H1 (cell line): Measurements from ENCODE around the gene PDE2A. TPM values are rescaled to one million over a fixed set of nuclear protein-coding genes. Genes with fewer than 3 reads are reported as not detected.

Source experiments
- ATF2 ChIP-seq: IDR thresholded peaks from 2 replicates; pipeline ENCODE4 v1.6.1; 2012; ENCODE audit warnings: low read length, inconsistent platforms
- BACH1 ChIP-seq: IDR thresholded peaks from 2 replicates; pipeline ENCODE4 v1.6.1; 2012; ENCODE audit warnings: low read length, improper control_type of control experiment
- CEBPB ChIP-seq: IDR thresholded peaks from 2 replicates; pipeline ENCODE4 v1.6.1; 2012; ENCODE audit warnings: low read depth, low read length
- CHD2 ChIP-seq: IDR thresholded peaks from 2 replicates; pipeline ENCODE4 v1.6.1; 2012; ENCODE audit warnings: low read length, improper control_type of control experiment
- CTCF ChIP-seq, 3 experiments: IDR thresholded peaks; 1 replicate in 2 of 3; 2 replicates in 1 of 3; pipeline versions ENCODE4 v1.5.1 to v1.6.1; 2011; ENCODE audit warnings: low read length in 3 of 3, mild to moderate bottlenecking in 3 of 3, inconsistent platforms in 2 of 3, low read depth in 1 of 3, moderate library complexity in 1 of 3; ENCODE audit not compliant: insufficient read depth in 1 of 3; ENCODE audit errors: control extremely low read depth in 1 of 3
- EGR1 ChIP-seq: IDR thresholded peaks from 2 replicates; pipeline ENCODE4 v1.6.1; 2011; ENCODE audit warnings: low read depth, low read length, borderline replicate concordance
- RAD21 ChIP-seq, 2 experiments: IDR thresholded peaks in 1 of 2; conservative IDR thresholded peaks in 1 of 2; 2 replicates each; pipeline ENCODE4 v1.6.1; 2011; ENCODE audit warnings: low read depth in 2 of 2, low read length in 2 of 2, improper control_type of control experiment in 1 of 2, inconsistent platforms in 1 of 2, mild to moderate bottlenecking in 1 of 2, moderate library complexity in 1 of 2
- RFX5 ChIP-seq: IDR thresholded peaks from 2 replicates; pipeline ENCODE4 v1.6.1; 2011; ENCODE audit warnings: low read depth, low read length, improper control_type of control experiment, borderline replicate concordance
- SIRT6 ChIP-seq: IDR thresholded peaks from one replicate; pipeline ENCODE4 v1.7.1; 2012; ENCODE audit warnings: low read length, inconsistent platforms
- SP4 ChIP-seq: IDR thresholded peaks from 2 replicates; pipeline ENCODE4 v1.6.1; 2012; ENCODE audit warnings: low read length, inconsistent platforms
- TAF1 ChIP-seq: IDR thresholded peaks from 2 replicates; pipeline ENCODE4 v1.6.1; 2011; ENCODE audit warnings: mild to moderate bottlenecking, low read depth, low read length
- USF2 ChIP-seq: IDR thresholded peaks from 2 replicates; pipeline ENCODE4 v1.6.1; 2011; ENCODE audit warnings: low read length, improper control_type of control experiment
- YY1 ChIP-seq: IDR thresholded peaks from 2 replicates; pipeline ENCODE4 v1.6.1; 2011; ENCODE audit warnings: low read depth, mild to moderate bottlenecking, low read length
- polyA plus RNA-seq, 7 experiments: library from polyadenylated mRNA; depleted of rRNA in 3 of 7; stranded (reverse) in 5 of 7; unstranded in 2 of 7; fragments of >200 nt in 5 of 7; fragments of 200-250 nt in 2 of 7; gene quantifications; 1 replicate in 5 of 7; 2 replicates in 1 of 7; 4 replicates in 1 of 7; pipeline versions ENCODE4 v1.2.1 to v1.2.3, GENCODE V29; 2011 to 2013; ENCODE audit warnings: missing spikeins in 2 of 7, mixed read lengths in 2 of 7
- total RNA-seq: library from RNA; stranded (reverse); fragmentation: NEBNext Ultra II Directional; extraction: Animal tissue kit (Norgen Biotek cat#: 25700); gene quantifications from 2 replicates; pipeline ENCODE4 v1.2.1, GENCODE V29; 2021

PDE2A gene
- total and polyA plus RNA-seq, 2 of the 8 experiments (the other 6 are each of a cell fraction or from before 2014, with no cell fraction given) = 3.4 to 7.1 TPM

GRCh38 chr11:72683782-72684200 lies 9.6 kb upstream of the PDE2A start (continued):
- peak; percentile 17; the same call in 1 of the 2 replicates for TF ChIP-seq CEBPB
- no peak for TF ChIP-seq EGR1
- TF ChIP-seq SP4 = no peak
- TF ChIP-seq ATF2 = no peak
- TF ChIP-seq YY1 = peak; percentile 19; the same call in 1 of the 2 replicates
- TF ChIP-seq TAF1 = no peak
- TF ChIP-seq RAD21 (IDR thresholded peaks at IDR 0.05 in 1 of 2, conservative IDR thresholded peaks at IDR 0.05 in 1 of 2; ENCODE audit: low read depth in 2 of 2, low read length in 2 of 2) = peak; percentile 95 to 98
- TF ChIP-seq CHD2 = no peak
- TF ChIP-seq CTCF (IDR thresholded peaks at IDR 0.05; ENCODE audit: control extremely low read depth in 1 of 3, insufficient read depth in 1 of 3, low read depth in 1 of 3, low read length in 3 of 3) = peak; percentile 98 to 99 (median 99)
- no peak for TF ChIP-seq USF2
- TF ChIP-seq SIRT6 = no peak
- TF ChIP-seq RFX5 = no peak
- peak; percentile 16; the same call in 1 of the 2 replicates for TF ChIP-seq BACH1
